Lung (tissue), 12 donors: Measurements from ENCODE around the gene CSTF1. TPM values are rescaled to one million over a fixed set of nuclear protein-coding genes. Genes with fewer than 3 reads are reported as not detected.
A peak's percentile ranks its signal among the peaks of the same experiment; 100 is the strongest.

Source experiments
- ATAC-seq: fragments of 200-7000 bp; cut with Tn5 transposase; one replicate; pipeline ENCODE4 v1.9.1; 2020; ENCODE audit warnings: moderate number of reproducible peaks; ENCODE audit not compliant: insufficient read depth, low FRiP score
- DNase-seq, 3 donors: peaks; one replicate each; pipeline ENCODE4 v3.0.0-alpha.2; 2013 to 2017
- H3K27ac ChIP-seq, 2 donors: one replicate each; pipeline ENCODE4 v1.5.1; 2013; ENCODE audit warnings: mild to moderate bottlenecking in 2 of 2, moderate library complexity in 2 of 2, control low read depth in 1 of 2, inconsistent platforms in 1 of 2, low read depth in 1 of 2, low read length in 1 of 2
- H3K27me3 ChIP-seq, 3 donors: one replicate each; pipeline ENCODE4 v1.5.1; 2013; ENCODE audit warnings: low read length in 2 of 3; ENCODE audit not compliant: control insufficient read depth in 3 of 3, insufficient read depth in 3 of 3
- H3K36me3 ChIP-seq, 4 donors: one replicate each; pipeline ENCODE4 v1.5.1; 2013; ENCODE audit warnings: low read length in 4 of 4, mild to moderate bottlenecking in 1 of 4, moderate library complexity in 1 of 4; ENCODE audit not compliant: control insufficient read depth in 4 of 4, insufficient read depth in 4 of 4
- H3K4me1 ChIP-seq, 5 donors: one replicate each; pipeline ENCODE4 v1.5.1; 2013; ENCODE audit warnings: low read length in 5 of 5, mild to moderate bottlenecking in 2 of 5, moderate library complexity in 1 of 5; ENCODE audit not compliant: control insufficient read depth in 5 of 5, insufficient read depth in 5 of 5
- H3K4me3 ChIP-seq: one replicate; pipeline ENCODE4 v1.5.1; 2013; ENCODE audit warnings: mild to moderate bottlenecking, control low read depth, moderate library complexity
- H3K9ac ChIP-seq, 2 donors: one replicate each; pipeline ENCODE4 v1.5.1; 2013; ENCODE audit warnings: low read length in 2 of 2, control low read depth in 1 of 2; ENCODE audit not compliant: insufficient read depth in 1 of 2
- H3K9me3 ChIP-seq, 4 donors: one replicate each; pipeline ENCODE4 v1.5.1; 2013; ENCODE audit warnings: low read length in 3 of 4, mild to moderate bottlenecking in 1 of 4, moderate library complexity in 1 of 4; ENCODE audit not compliant: control insufficient read depth in 4 of 4, insufficient read depth in 3 of 4
- CTCF ChIP-seq: IDR thresholded peaks from 2 replicates; pipeline ENCODE4 v1.5.1; 2012; ENCODE audit warnings: mild to moderate bottlenecking; ENCODE audit errors: control extremely low read depth, extremely low read depth
- WGBS, 2 donors: extraction: QIAGEN DNeasy Blood & Tissue Kit; methylation state at CpG; one replicate each; pipeline ENCODE4 v1.1.7; 2013; 5-methylcytosine and 5-hydroxymethylcytosine counted together
- polyA plus RNA-seq, 2 donors: library from polyadenylated mRNA; stranded (reverse); fragments of 200-250 nt; gene quantifications; one replicate each; pipeline ENCODE4 v1.2.1, GENCODE V29; 2013
- total RNA-seq, 2 donors: library from RNA; depleted of rRNA in 1 of 2; stranded (reverse); fragments of >200 nt in 1 of 2; gene quantifications; one replicate each; pipeline ENCODE4 v1.2.1, GENCODE V29; 2014 to 2021
- donor health status: control.
- donor health status: control.
- donor health status: Bipolar disorder and iron deficiency.
- donor health status: healthy.
- donor health status: DM: yes; HTN: yes; CAD: no.

The CSTF1 gene
- total and polyA plus RNA-seq, 4 donors, result 6.4 to 36.1 (median 19.1) TPM

- Histone ChIP-seq H3K9me3 (no peaks in the 10 kb centered on the region), H3K9ac (no peak overlapping the region), H3K27me3 (no peaks in the 10 kb centered on the region), H3K4me3 (no peak overlapping the region), H3K27ac (peak overlapping the region in 1 of 2 donors; percentile 43), H3K36me3 (peaks cover 0 to 6% (median 0%) of the 10 kb centered on the region in 4 donors), H3K4me1 (peaks cover 0 to 79% (median 41%) of the 10 kb centered on the region in 5 donors)
- TF ChIP-seq CTCF, result no peak
- no peak for ATAC-seq
- WGBS, 2 donors, result 19 to 34% methylated on average over 4 of the region's 4 CpGs
- no peak for DNase-seq
Observed at GRCh38 chr20:56429941-56430340, 37.5 kb downstream of the CSTF1 start.

GRCh38 chr20:56430461-56430860 lies 38.0 kb downstream of the CSTF1 start:
- Histone ChIP-seq H3K4me3 (no peak overlapping the region), H3K27ac (no peak overlapping the region), H3K9me3 (no peaks in the 10 kb centered on the region), H3K27me3 (no peaks in the 10 kb centered on the region), H3K4me1 (peaks cover 0 to 74% (median 41%) of the 10 kb centered on the region in 5 donors), H3K36me3 (peaks cover 0 to 6% (median 0%) of the 10 kb centered on the region in 4 donors), H3K9ac (no peak overlapping the region)
- 62 to 74% methylated on average over 4 of the region's 4 CpGs for WGBS, 2 donors
- no peak for TF ChIP-seq CTCF
- peak; percentile 85 to 94 (median 90) for DNase-seq
- no peak for ATAC-seq

GRCh38 chr20:56430957-56431356 lies 38.5 kb downstream of the CSTF1 start:
- Histone ChIP-seq H3K4me1 (peaks cover 0 to 69% (median 41%) of the 10 kb centered on the region in 5 donors), H3K27ac (no peak overlapping the region), H3K27me3 (no peaks in the 10 kb centered on the region), H3K9ac (no peak overlapping the region), H3K36me3 (peaks cover 0 to 6% (median 0%) of the 10 kb centered on the region in 4 donors), H3K9me3 (no peaks in the 10 kb centered on the region), H3K4me3 (no peak overlapping the region)
- no peak for TF ChIP-seq CTCF
- DNase-seq, result no peak
- ATAC-seq, result no peak
- WGBS, 2 donors, result 75 to 90% methylated on average over 1 of the region's 1 CpG

- no peak for TF ChIP-seq CTCF
Observed at GRCh38 chr20:56431471-56431870, 39.0 kb downstream of the CSTF1 start.

More at GRCh38 chr20:56431471-56431870, 39.0 kb downstream of the CSTF1 start:
- 85 to 88% methylated on average over 3 of the region's 3 CpGs for WGBS, 2 donors
- Histone ChIP-seq H3K9me3 (no peaks in the 10 kb centered on the region), H3K27me3 (no peaks in the 10 kb centered on the region), H3K4me1 (peaks cover 0 to 69% (median 41%) of the 10 kb centered on the region in 5 donors), H3K4me3 (no peak overlapping the region), H3K27ac (no peak overlapping the region), H3K36me3 (peaks cover 0 to 6% (median 0%) of the 10 kb centered on the region in 4 donors), H3K9ac (no peak overlapping the region)
- DNase-seq, result peak; percentile 43 to 65 (median 61)
- ATAC-seq, result no peak
